H7 (cell line): ENCODE measurements around the gene TRIM17. TPM values are rescaled to one million over a fixed set of nuclear protein-coding genes. Genes with fewer than 3 reads are reported as not detected.
A peak's percentile ranks its signal among the peaks of the same experiment; 100 is the strongest.
"Not testable (repeated sequence)": the region's sequence is repeated elsewhere in the genome, so short reads cannot be mapped to it uniquely, and the experiment has no call there.

Experiments
- DNase-seq: peaks from one replicate; pipeline ENCODE4 v3.0.0; 2012
- H3K27me3 ChIP-seq: 2 replicates; pipeline ENCODE4 v1.6.0; 2011; ENCODE audit warnings: mild to moderate bottlenecking, low read length; ENCODE audit not compliant: control insufficient read depth, insufficient read depth
- H3K36me3 ChIP-seq: replicated peaks from 2 replicates; pipeline ENCODE4 v1.5.1; 2011; ENCODE audit warnings: low read length; ENCODE audit not compliant: control insufficient read depth, insufficient read depth
- H3K4me3 ChIP-seq: 2 replicates; pipeline ENCODE4 v1.5.1; 2011; ENCODE audit warnings: low read depth, mild to moderate bottlenecking, control low read depth, low read length, moderate library complexity; ENCODE audit not compliant: insufficient read depth
- total RNA-seq: library from RNA; depleted of rRNA; stranded (reverse); fragments of >200 nt; shearing (Covaris generic); gene quantifications from 2 replicates; pipeline ENCODE4 v1.2.3, GENCODE V29; 2014

TRIM17 gene
- total RNA-seq, 1 experiment from 2014 or later, result 4.9 TPM

DNA sequence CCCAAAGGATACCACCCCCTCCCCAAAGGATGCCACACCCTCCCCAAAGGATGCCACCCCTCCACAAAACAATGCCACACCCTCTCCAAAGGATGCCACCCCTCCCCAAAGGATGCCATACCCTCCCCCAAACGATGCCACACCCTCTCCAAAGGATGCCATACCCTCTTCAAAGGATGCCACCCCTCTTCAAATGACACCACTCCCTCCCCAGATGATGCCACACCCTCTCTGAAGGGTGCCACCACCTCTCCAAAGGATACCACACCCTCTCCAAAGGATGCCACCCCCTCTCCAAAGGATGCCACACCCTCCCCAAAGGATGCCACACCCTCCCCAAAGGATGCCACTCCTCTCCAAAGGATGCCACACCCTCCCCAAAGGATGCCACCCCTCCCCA is 21.6 kb upstream of the TRIM17 start:
- peaks cover 8% of the 10 kb centered on the region; the same call in 1 of the 2 replicates for H3K27me3 ChIP-seq
- no peak overlapping the region for H3K4me3 ChIP-seq
- no peak for DNase-seq
- H3K36me3 ChIP-seq, result no peaks in the 10 kb centered on the region

DNA sequence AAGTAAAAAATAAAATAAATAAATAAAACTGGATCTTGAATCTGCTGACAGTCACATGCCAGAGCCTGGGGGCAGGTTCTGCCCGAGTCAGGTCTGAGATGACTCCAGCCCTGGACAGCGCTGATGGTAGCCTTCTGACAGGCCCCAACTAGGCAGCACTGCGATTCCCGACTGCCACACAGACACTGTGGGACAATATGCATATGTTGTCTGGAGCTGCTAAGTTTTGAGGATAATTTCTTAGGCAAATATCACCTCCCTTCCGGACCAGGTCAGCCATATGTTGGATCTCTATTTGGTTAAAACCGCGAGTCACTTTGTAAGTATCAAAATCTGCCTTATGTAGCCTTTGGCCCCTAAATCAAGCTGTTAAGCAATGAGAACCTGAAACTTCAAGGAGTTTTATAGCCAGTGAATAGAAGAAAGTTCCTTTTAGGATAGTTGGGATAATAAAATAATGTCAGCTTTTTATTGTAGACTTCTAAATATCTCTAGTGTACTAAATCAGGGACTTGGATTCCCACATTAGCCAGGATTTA is 20.8 kb upstream of the TRIM17 start:
- Histone ChIP-seq H3K27me3 (peaks cover 7% of the 10 kb centered on the region; the same call in 1 of the 2 replicates), H3K4me3 (no peak overlapping the region), H3K36me3 (no peaks in the 10 kb centered on the region)
- no peak for DNase-seq

DNA sequence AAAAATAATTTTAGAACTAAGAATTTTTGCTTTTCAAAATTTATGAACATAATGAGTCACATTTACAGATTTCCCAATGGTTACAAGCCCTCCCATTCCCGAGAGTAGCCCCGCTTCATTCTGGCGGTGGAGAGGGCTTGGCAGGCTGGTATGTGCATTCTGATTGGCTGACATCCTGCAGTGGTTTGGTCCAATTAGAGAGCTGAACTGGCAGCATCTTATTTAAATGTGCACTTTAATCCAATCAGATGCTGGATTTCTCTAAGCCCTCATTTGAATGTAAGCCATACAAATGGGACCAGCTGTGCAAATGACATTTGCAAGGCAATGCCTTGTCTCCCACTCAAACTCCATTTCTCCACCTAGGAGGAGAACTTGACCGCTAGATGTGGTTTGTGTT is 18.0 kb upstream of the TRIM17 start:
- no peak overlapping the region for H3K4me3 ChIP-seq
- H3K36me3 ChIP-seq, result no peaks in the 10 kb centered on the region
- H3K27me3 ChIP-seq, result peaks cover 3% of the 10 kb centered on the region; the same call in 1 of the 2 replicates
- DNase-seq, result peak; percentile 73

GRCh38 chr1:228433337-228434053 is 16.8 kb upstream of the TRIM17 start:
- H3K27me3 ChIP-seq, DNase-seq, H3K4me3 ChIP-seq, H3K36me3 ChIP-seq: not testable (repeated sequence)

GRCh38 chr1:228430243-228430642 is 13.6 kb upstream of the TRIM17 start:
- no peak overlapping the region for H3K4me3 ChIP-seq

GRCh38 chr1:228429698-228430097 is 13.0 kb upstream of the TRIM17 start:
- DNase-seq, result no peak
- H3K36me3 ChIP-seq, result no peaks in the 10 kb centered on the region
- H3K4me3 ChIP-seq, result no peak overlapping the region
- H3K27me3 ChIP-seq, result peaks cover 6% of the 10 kb centered on the region

More at GRCh38 chr1:228430243-228430642, 13.6 kb upstream of the TRIM17 start:
- DNase-seq, result no peak
- Histone ChIP-seq H3K27me3 (peaks cover 6% of the 10 kb centered on the region), H3K36me3 (no peaks in the 10 kb centered on the region)

DNA sequence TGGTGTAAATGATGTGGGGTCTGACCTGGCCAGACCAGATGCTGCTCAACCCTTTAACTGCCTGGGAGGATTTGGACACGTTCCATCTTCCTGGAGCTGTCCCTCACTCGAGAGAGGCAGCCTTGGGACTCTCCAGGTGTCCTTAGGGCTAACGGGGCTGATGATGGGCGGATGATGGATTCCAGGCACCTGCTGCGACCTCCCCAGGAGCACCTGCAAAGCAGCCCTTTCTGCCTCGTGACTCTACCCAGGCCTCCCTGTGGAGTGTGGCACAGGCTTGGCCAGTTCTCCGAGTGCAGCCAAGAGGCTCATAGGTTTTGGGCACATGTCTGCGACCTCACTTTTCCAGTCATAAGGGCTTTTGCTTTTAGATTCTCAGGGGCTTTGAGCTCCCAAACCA is 12.3 kb upstream of the TRIM17 start:
- Histone ChIP-seq H3K4me3 (no peak overlapping the region), H3K36me3 (no peaks in the 10 kb centered on the region), H3K27me3 (peaks cover 6% of the 10 kb centered on the region)
- no peak for DNase-seq

- H3K27me3 ChIP-seq, result peaks cover 6% of the 10 kb centered on the region
- H3K4me3 ChIP-seq, result no peak overlapping the region
- no peak for DNase-seq
- H3K36me3 ChIP-seq, result no peaks in the 10 kb centered on the region
Observed at GRCh38 chr1:228428412-228428811, 11.8 kb upstream of the TRIM17 start.

GRCh38 chr1:228426518-228427175 is 10.0 kb upstream of the TRIM17 start:
- Histone ChIP-seq H3K27me3 (peaks cover 11% of the 10 kb centered on the region), H3K36me3 (no peaks in the 10 kb centered on the region), H3K4me3 (no peak overlapping the region)
- no peak for DNase-seq

GRCh38 chr1:228424685-228425660 is 8.3 kb upstream of the TRIM17 start:
- Histone ChIP-seq H3K27me3 (peaks cover 13% of the 10 kb centered on the region), H3K4me3 (no peak overlapping the region), H3K36me3 (no peaks in the 10 kb centered on the region)
- DNase-seq, result no peak

- Histone ChIP-seq H3K4me3 (no peak overlapping the region), H3K27me3 (peaks cover 11% of the 10 kb centered on the region; the same call in 1 of the 2 replicates), H3K36me3 (no peaks in the 10 kb centered on the region)
- DNase-seq, result no peak
Observed at GRCh38 chr1:228423404-228424053, 6.9 kb upstream of the TRIM17 start.

GRCh38 chr1:228420968-228421826 is 4.5 kb upstream of the TRIM17 start:
- DNase-seq, result no peak
- Histone ChIP-seq H3K4me3 (no peak overlapping the region), H3K27me3 (peaks cover 25% of the 10 kb centered on the region), H3K36me3 (no peaks in the 10 kb centered on the region)

- no peak overlapping the region for H3K4me3 ChIP-seq
- peaks cover 39% of the 10 kb centered on the region for H3K27me3 ChIP-seq
- no peaks in the 10 kb centered on the region for H3K36me3 ChIP-seq
- DNase-seq, result no peak
Observed at GRCh38 chr1:228417483-228418203, 982 bp upstream of the TRIM17 start.
